Rectal smooth muscle tissue (tissue), 1 donor: Measurements from ENCODE around the gene B4GALNT3.

Experiments used
- H3K27ac ChIP-seq: one replicate; pipeline ENCODE4 v1.7.0; 2013; ENCODE audit warnings: low read depth, low read length, inconsistent platforms
- H3K27me3 ChIP-seq: one replicate; pipeline ENCODE4 v1.7.0; 2013; ENCODE audit warnings: low read length; ENCODE audit not compliant: control insufficient read depth, insufficient read depth
- H3K36me3 ChIP-seq: one replicate; pipeline ENCODE4 v1.7.0; 2013; ENCODE audit warnings: low read length; ENCODE audit not compliant: control insufficient read depth, insufficient read depth
- H3K4me1 ChIP-seq: one replicate; pipeline ENCODE4 v1.7.0; 2013; ENCODE audit warnings: low read length; ENCODE audit not compliant: control insufficient read depth, insufficient read depth
- H3K4me3 ChIP-seq: one replicate; pipeline ENCODE4 v1.7.0; 2013; ENCODE audit warnings: low read length
- H3K9ac ChIP-seq: one replicate; pipeline ENCODE4 v1.7.0; 2013; ENCODE audit warnings: low read length

The B4GALNT3 gene

GRCh38 chr12:473198-473597 is 13.5 kb downstream of the B4GALNT3 start:
- no peak overlapping the region for H3K9ac ChIP-seq
- no peak overlapping the region for H3K27ac ChIP-seq
- H3K36me3 ChIP-seq = no peaks in the 10 kb centered on the region
- H3K4me1 ChIP-seq = no peaks in the 10 kb centered on the region
- H3K27me3 ChIP-seq = no peaks in the 10 kb centered on the region
- no peak overlapping the region for H3K4me3 ChIP-seq

- no peaks in the 10 kb centered on the region for H3K36me3 ChIP-seq
- no peaks in the 10 kb centered on the region for H3K27me3 ChIP-seq
- no peak overlapping the region for H3K9ac ChIP-seq
- H3K4me1 ChIP-seq = no peaks in the 10 kb centered on the region
- no peak overlapping the region for H3K4me3 ChIP-seq
- H3K27ac ChIP-seq = no peak overlapping the region
These were observed 14.3 kb downstream of the B4GALNT3 start for GRCh38 chr12:473863-474577.

GRCh38 chr12:475286-475685 is 15.5 kb downstream of the B4GALNT3 start:
- Histone ChIP-seq H3K9ac (no peak overlapping the region), H3K27me3 (no peaks in the 10 kb centered on the region), H3K27ac (no peak overlapping the region), H3K4me3 (no peak overlapping the region), H3K36me3 (no peaks in the 10 kb centered on the region), H3K4me1 (no peaks in the 10 kb centered on the region)

- H3K27me3 ChIP-seq = no peaks in the 10 kb centered on the region
- no peak overlapping the region for H3K9ac ChIP-seq
- no peak overlapping the region for H3K4me3 ChIP-seq
- H3K4me1 ChIP-seq = peaks cover 11% of the 10 kb centered on the region
- no peak overlapping the region for H3K27ac ChIP-seq
- H3K36me3 ChIP-seq = no peaks in the 10 kb centered on the region
These were observed 19.4 kb downstream of the B4GALNT3 start for GRCh38 chr12:479161-479560.

DNA sequence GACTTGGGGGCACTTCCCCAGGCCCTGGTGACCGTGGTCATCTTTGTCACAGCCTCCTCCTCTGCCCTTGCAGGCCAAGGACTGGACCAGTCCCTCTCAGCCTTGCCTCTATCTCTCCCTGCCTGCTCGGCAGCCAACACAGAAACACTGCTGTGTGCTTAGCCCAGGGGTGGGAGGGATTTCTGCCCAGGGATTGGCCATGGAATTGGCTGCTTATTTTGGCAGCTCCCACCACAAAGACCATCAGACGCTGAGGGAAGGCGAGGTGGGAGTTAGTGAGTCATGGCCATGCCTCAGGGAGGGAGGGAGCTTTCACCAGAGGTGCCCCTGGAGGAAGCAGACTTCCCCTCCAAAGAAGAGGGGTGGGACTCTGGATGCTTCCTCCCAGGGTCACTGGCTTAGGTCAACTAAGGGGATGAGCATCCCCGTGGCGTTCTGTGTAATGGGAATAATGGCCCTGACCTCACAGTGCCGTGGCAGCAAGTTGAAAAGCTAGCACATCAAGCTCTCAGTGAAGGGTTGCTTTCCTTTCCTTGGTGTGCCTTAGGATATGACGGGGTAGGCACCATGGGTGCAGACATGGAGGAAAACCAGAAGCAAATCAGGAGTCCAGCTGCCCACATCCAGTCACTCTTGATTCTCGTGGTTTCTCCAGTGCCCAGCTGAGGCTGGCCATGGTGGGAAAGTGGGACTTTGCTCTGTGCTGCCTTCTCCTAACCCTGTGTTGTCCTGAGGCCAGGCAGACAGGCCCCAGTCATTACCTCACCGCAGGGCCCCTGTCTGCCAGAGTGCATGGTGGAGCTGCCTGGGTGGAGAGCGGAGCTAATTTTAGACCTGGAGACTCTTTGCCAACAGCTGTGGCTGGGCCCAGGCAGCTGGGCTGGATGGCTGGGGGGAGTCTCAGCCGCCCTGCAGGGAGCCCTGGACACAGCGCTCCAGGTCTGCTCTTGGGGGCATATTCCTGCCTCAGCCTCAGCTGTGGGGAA is 21.4 kb downstream of the B4GALNT3 start:
- H3K9ac ChIP-seq = no peak overlapping the region
- peaks cover 11% of the 10 kb centered on the region for H3K4me1 ChIP-seq
- H3K4me3 ChIP-seq = no peak overlapping the region
- peak overlapping the region; percentile 43 for H3K27ac ChIP-seq
- H3K36me3 ChIP-seq = no peaks in the 10 kb centered on the region
- no peaks in the 10 kb centered on the region for H3K27me3 ChIP-seq

- peaks cover 11% of the 10 kb centered on the region for H3K4me1 ChIP-seq
- H3K27ac ChIP-seq = no peak overlapping the region
- no peak overlapping the region for H3K4me3 ChIP-seq
- H3K27me3 ChIP-seq = no peaks in the 10 kb centered on the region
- no peak overlapping the region for H3K9ac ChIP-seq
- H3K36me3 ChIP-seq = no peaks in the 10 kb centered on the region
These were observed 22.3 kb downstream of the B4GALNT3 start for GRCh38 chr12:482061-482460.

GRCh38 chr12:484096-484495 is 24.4 kb downstream of the B4GALNT3 start:
- Histone ChIP-seq H3K27me3 (no peaks in the 10 kb centered on the region), H3K4me3 (no peak overlapping the region), H3K36me3 (no peaks in the 10 kb centered on the region), H3K4me1 (peaks cover 11% of the 10 kb centered on the region), H3K27ac (no peak overlapping the region), H3K9ac (no peak overlapping the region)

DNA sequence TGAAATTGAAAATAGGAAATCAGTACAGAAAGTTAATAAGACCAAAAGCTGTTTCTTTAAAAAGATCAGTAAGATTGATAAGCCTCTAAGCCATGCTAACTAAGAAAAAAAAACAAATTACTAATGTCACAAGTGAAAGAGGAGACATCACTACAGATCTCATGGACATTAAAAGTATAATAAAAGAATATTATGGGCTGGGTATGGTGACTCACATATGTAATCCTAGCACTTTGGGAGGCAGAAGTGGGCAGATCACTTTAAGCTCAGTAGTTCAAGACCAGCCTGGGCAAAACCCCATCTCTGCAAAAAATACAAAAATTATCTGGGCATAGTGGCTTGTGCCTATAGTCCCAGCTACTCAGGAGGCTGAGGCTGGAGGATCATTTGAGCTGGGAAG is 30.5 kb downstream of the B4GALNT3 start:
- Histone ChIP-seq H3K27ac (no peak overlapping the region), H3K4me1 (no peaks in the 10 kb centered on the region), H3K36me3 (no peaks in the 10 kb centered on the region), H3K4me3 (no peak overlapping the region), H3K9ac (no peak overlapping the region), H3K27me3 (no peaks in the 10 kb centered on the region)

- no peaks in the 10 kb centered on the region for H3K27me3 ChIP-seq
- H3K27ac ChIP-seq = no peak overlapping the region
- H3K9ac ChIP-seq = no peak overlapping the region
- H3K4me1 ChIP-seq = no peaks in the 10 kb centered on the region
- no peaks in the 10 kb centered on the region for H3K36me3 ChIP-seq
- no peak overlapping the region for H3K4me3 ChIP-seq
These were observed 35.7 kb downstream of the B4GALNT3 start for GRCh38 chr12:495466-495865.

DNA sequence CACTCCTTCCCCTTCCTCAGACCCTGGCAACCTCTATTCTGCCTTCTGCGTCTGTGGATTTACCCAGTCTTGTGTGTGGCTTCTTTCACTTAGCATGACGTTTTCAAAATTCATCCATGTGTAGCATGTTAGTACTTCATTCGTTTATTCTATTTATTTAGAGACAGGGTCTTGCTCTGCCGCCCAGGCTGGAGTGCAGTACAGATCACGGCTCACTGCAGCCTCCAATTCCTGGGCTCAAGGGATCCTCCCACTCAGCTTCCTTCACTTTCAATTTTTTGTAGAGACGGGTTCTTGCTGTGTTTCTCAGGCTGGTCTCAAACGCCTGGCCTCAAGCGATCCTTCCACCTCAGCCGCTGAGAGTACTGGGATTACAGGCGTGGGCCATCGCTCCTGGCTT is 37.0 kb downstream of the B4GALNT3 start:
- Histone ChIP-seq H3K36me3 (no peaks in the 10 kb centered on the region), H3K9ac (no peak overlapping the region), H3K4me1 (no peaks in the 10 kb centered on the region), H3K27ac (no peak overlapping the region), H3K27me3 (no peaks in the 10 kb centered on the region), H3K4me3 (no peak overlapping the region)

DNA sequence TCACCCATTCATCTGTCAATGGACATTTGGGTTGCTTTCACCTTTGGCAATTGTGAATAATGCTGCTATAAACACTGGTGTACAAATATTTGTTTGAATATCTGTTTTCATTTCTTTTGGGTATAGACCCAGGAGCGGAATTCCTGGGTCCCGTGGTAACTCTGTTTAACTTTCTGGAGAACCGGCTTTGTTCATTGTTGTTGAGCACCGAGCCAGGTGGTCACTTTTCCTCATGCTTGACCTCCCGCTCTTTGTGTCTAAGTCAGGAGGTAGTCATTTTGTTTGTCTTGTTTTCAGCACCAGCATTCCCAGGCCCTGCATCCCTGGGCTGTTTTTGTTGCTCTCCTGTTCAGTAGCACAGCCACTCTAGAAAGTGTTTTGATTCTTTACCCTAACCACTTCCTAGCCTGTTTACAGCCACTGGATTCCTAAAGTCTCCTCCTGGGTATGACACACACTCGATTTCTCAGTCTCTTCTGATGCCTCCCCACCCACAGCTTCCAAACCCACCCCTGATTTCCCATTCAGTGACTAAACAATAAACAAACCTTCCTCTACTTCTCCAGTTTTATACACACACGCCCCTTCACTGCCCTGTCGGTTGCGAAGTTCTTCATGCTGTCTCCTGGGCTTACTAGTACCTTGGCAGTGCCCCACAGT is 37.9 kb downstream of the B4GALNT3 start:
- Histone ChIP-seq H3K36me3 (no peaks in the 10 kb centered on the region), H3K9ac (no peak overlapping the region), H3K4me3 (no peak overlapping the region), H3K27ac (no peak overlapping the region), H3K4me1 (no peaks in the 10 kb centered on the region), H3K27me3 (no peaks in the 10 kb centered on the region)

DNA sequence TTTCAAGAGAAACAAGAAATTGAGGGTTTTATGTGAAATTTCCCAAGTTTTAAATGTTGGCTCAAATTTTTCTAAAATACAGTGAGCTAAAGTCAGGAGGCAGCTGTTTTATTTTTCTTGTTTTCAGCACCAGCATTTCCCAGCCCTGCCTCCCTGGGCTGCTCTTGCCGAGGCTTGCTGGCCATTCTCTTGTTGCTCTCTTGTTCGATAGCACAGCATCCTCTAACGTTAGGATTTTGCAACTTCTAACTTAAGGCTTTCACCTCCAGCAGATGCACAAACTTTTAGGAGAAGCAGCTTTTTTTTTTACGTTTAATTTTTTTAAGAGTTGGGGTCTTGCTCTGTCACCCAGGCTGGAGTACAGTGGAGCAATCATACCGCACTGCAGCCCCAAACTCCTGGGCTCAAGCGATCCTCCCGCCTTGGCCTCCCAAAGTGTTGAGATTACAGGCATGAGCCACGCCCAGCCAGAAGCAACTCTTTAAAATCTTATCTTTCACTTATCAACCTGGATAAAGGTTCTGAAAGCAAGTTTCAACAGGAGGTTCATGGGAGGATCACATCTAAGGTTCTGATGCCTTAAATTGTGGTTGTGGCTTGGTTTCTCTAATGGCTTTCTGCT is 40.2 kb downstream of the B4GALNT3 start:
- Histone ChIP-seq H3K9ac (no peak overlapping the region), H3K4me1 (no peaks in the 10 kb centered on the region), H3K36me3 (no peaks in the 10 kb centered on the region), H3K27ac (no peak overlapping the region), H3K27me3 (no peaks in the 10 kb centered on the region), H3K4me3 (no peak overlapping the region)
